Breast epithelium (tissue), 3 donors: ENCODE results near the gene B3GNT7.

Experiments
- POLR2A ChIP-seq: fragments of 450-650 bp; IDR thresholded peaks from one replicate; pipeline ENCODE4 v1.6.1; 2016; ENCODE audit warnings: antibody characterized with exemption, mild to moderate bottlenecking, moderate library complexity
- POLR2AphosphoS5 ChIP-seq, 3 donors: sonication (generic); formaldehyde crosslinking; IDR thresholded peaks; one replicate each; pipeline ENCODE4 v1.6.1; 2017; ENCODE audit warnings: antibody characterized with exemption in 3 of 3
- TF ChIP-seq, protein P1 (sequence below), 3 donors: fragments of 450-650 bp; IDR thresholded peaks; one replicate each; pipeline ENCODE4 v1.5.1; 2016 to 2017; ENCODE audit warnings: antibody characterized with exemption in 3 of 3, mild to moderate bottlenecking in 3 of 3, moderate library complexity in 3 of 3

DNA sequence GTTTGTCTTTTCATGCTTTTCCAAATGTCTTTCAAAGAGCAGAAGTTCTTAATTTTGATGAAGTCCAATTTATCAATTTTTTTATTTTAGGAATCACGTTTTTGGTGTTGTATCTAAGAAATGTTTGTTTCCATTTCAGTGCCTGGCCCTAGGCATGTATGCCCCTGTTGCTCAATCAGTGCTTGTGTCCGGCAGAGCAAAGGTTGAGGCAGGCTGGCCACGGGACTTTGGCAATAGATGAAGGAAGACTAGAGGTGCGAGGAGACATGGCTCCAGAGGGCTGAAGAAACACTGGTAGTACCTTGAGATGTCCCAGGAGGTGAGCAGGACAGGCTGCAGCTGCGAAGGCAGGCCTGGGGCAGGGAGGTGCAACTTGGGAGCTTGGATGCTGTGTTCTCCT lies 10.1 kb upstream of the B3GNT7 start:
- TF ChIP-seq, protein P1, sequence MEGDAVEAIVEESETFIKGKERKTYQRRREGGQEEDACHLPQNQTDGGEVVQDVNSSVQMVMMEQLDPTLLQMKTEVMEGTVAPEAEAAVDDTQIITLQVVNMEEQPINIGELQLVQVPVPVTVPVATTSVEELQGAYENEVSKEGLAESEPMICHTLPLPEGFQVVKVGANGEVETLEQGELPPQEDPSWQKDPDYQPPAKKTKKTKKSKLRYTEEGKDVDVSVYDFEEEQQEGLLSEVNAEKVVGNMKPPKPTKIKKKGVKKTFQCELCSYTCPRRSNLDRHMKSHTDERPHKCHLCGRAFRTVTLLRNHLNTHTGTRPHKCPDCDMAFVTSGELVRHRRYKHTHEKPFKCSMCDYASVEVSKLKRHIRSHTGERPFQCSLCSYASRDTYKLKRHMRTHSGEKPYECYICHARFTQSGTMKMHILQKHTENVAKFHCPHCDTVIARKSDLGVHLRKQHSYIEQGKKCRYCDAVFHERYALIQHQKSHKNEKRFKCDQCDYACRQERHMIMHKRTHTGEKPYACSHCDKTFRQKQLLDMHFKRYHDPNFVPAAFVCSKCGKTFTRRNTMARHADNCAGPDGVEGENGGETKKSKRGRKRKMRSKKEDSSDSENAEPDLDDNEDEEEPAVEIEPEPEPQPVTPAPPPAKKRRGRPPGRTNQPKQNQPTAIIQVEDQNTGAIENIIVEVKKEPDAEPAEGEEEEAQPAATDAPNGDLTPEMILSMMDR (IDR thresholded peaks at IDR 0.05) = no peak
- TF ChIP-seq POLR2A (no peak), POLR2AphosphoS5 (IDR thresholded peaks at IDR 0.05) (no peak)
